Measurements from ENCODE around the gene TSPAN13.

TSPAN13 gene

GRCh38 chr7:16810573-16810972 lies 57.0 kb downstream of the TSPAN13 start:
- no peaks in the 10 kb centered on the region for H3K9me3 ChIP-seq
- peaks cover 26% of the 10 kb centered on the region for H3K27me3 ChIP-seq
- TF ChIP-seq, protein P1, sequence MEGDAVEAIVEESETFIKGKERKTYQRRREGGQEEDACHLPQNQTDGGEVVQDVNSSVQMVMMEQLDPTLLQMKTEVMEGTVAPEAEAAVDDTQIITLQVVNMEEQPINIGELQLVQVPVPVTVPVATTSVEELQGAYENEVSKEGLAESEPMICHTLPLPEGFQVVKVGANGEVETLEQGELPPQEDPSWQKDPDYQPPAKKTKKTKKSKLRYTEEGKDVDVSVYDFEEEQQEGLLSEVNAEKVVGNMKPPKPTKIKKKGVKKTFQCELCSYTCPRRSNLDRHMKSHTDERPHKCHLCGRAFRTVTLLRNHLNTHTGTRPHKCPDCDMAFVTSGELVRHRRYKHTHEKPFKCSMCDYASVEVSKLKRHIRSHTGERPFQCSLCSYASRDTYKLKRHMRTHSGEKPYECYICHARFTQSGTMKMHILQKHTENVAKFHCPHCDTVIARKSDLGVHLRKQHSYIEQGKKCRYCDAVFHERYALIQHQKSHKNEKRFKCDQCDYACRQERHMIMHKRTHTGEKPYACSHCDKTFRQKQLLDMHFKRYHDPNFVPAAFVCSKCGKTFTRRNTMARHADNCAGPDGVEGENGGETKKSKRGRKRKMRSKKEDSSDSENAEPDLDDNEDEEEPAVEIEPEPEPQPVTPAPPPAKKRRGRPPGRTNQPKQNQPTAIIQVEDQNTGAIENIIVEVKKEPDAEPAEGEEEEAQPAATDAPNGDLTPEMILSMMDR (IDR thresholded peaks at IDR 0.05; ENCODE audit: low read depth, low read length), result no peak
- no peak overlapping the region for H3K4me3 ChIP-seq (ENCODE audit: low read depth, low read length)
- no peaks in the 10 kb centered on the region for H3K4me1 ChIP-seq
- H3K36me3 ChIP-seq, result no peaks in the 10 kb centered on the region
- DNase-seq, result no peak

DNA sequence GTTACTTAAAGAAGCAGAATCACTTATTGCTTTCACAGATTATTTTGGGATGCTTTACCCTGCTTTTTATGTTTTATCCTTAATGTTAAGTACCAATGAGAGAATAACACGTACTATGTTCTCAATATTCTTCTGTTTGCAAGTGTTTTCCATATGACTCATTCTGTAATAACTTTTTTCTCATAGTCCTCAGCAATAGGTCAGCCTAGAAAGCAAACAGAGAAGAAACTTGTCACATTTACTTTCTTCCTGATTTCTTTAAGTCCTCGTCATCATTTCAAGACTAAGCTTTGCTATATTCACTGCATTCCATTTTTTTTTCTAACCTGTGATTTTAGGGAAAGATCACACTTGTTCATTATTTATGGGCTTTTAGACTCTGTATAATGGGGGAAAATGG lies 58.0 kb downstream of the TSPAN13 start:
- H3K4me1 ChIP-seq, result no peaks in the 10 kb centered on the region
- DNase-seq, result no peak

DNA sequence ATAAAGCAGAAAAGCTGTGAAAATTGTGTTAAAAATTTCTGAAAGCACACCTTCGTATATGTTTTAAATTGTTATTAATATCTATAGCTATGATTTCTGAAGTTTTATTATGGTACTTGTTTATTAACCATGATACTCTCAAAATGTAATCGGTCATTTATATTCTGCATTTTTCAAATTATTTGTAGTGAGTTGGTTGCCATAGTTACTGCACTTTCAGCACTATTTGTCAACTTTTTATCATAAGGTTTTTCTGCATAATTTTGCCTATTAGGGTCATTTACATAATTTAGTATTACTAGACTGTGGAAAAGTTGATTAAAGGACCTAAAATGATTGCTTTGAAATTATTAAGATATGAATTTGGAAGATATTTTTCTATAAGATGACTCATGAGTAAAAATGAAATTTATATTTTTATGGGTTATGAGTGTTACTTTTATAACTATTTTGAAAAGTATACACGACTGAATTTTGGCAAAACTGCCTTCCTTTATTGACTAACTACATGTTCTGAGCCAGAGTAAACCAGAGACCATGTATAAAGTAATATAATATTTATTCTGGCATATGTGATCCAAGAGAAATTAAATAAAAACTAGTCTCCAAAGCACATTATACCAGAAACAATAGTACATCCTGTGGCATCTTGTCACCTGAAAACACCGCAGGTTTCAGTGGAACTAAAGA lies 59.1 kb downstream of the TSPAN13 start:
- TF ChIP-seq, protein P1 (IDR thresholded peaks at IDR 0.05; ENCODE audit: low read depth, low read length), result no peak
- Histone ChIP-seq H3K4me1 (no peaks in the 10 kb centered on the region), H3K27me3 (peaks cover 26% of the 10 kb centered on the region), H3K4me3 (ENCODE audit: low read depth, low read length) (no peak overlapping the region), H3K9me3 (no peaks in the 10 kb centered on the region), H3K36me3 (no peaks in the 10 kb centered on the region)
- no peak for DNase-seq

More for the DNA sequence above, 58.0 kb downstream of the TSPAN13 start:
- no peaks in the 10 kb centered on the region for H3K36me3 ChIP-seq
- H3K9me3 ChIP-seq, result no peaks in the 10 kb centered on the region
- TF ChIP-seq, protein P1 (IDR thresholded peaks at IDR 0.05; ENCODE audit: low read depth, low read length), result no peak
- H3K27me3 ChIP-seq, result peaks cover 26% of the 10 kb centered on the region
- H3K4me3 ChIP-seq (ENCODE audit: low read depth, low read length), result no peak overlapping the region

DNA sequence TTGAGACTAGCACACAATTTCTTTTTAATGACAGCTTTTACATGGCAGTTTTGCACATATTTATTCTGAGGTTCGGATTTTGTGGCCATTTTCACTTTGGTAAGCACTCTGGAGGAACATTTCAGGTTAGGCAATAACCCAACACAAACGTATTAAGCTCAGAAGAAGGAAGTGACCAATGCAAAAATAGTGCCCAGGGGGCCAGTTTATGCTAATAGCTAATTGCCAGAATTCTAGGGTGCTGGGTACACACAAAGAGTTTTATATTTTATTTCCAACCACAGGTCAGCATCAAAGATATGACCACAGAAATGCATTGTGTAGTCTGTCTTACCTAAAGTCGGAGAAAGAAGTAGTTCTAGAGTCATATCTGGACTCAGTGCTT lies 59.7 kb downstream of the TSPAN13 start:
- no peak overlapping the region for H3K4me3 ChIP-seq (ENCODE audit: low read depth, low read length)
- DNase-seq, result no peak
- H3K4me1 ChIP-seq, result no peaks in the 10 kb centered on the region
- no peaks in the 10 kb centered on the region for H3K9me3 ChIP-seq
- H3K36me3 ChIP-seq, result no peaks in the 10 kb centered on the region
- peaks cover 26% of the 10 kb centered on the region for H3K27me3 ChIP-seq
- TF ChIP-seq, protein P1 (IDR thresholded peaks at IDR 0.05; ENCODE audit: low read depth, low read length), result no peak

GRCh38 chr7:16815001-16815400 lies 61.4 kb downstream of the TSPAN13 start:
- Histone ChIP-seq H3K36me3 (no peaks in the 10 kb centered on the region), H3K9me3 (no peaks in the 10 kb centered on the region), H3K4me1 (no peaks in the 10 kb centered on the region), H3K4me3 (ENCODE audit: low read depth, low read length) (no peak overlapping the region), H3K27me3 (peaks cover 16% of the 10 kb centered on the region)
- TF ChIP-seq, protein P1 (IDR thresholded peaks at IDR 0.05; ENCODE audit: low read depth, low read length), result no peak
- no peak for DNase-seq

DNA sequence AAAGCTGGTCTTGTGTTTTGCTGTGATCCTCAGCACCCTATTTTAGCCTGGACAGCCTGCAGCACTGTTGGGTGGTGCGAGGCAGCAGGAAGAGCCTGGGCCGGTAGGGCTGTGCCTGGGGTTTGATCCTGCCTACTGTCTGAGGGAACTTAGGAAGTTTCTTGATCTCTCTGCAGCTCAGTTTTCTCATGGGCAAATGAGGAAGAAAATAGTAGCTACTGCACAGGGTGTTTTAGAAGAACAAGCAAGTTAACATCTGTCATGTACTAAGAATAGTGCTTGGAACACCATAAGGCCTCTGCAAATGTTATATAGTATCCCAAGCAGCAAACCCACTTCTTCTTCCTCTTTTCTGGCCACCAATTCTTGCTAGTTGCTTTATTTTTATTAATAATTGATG lies 63.3 kb downstream of the TSPAN13 start:
- Histone ChIP-seq H3K36me3 (no peaks in the 10 kb centered on the region), H3K27me3 (peaks cover 8% of the 10 kb centered on the region), H3K9me3 (no peaks in the 10 kb centered on the region), H3K4me1 (no peaks in the 10 kb centered on the region), H3K4me3 (ENCODE audit: low read depth, low read length) (no peak overlapping the region)
- no peak for DNase-seq
- TF ChIP-seq, protein P1 (IDR thresholded peaks at IDR 0.05; ENCODE audit: low read depth, low read length), result no peak

Measured in BE2C (cell line).